ENCODE measurements around the gene RANBP1.
"Not testable (repeated sequence)": the region's sequence is repeated elsewhere in the genome, so short reads cannot be mapped to it uniquely, and the experiment has no call there.

Gene RANBP1

GRCh38 chr22:20155330-20156041 is 39.6 kb downstream of the RANBP1 start:
- no peak for DNase-seq

GRCh38 chr22:20156042-20156389 is 40.1 kb downstream of the RANBP1 start:
- DNase-seq: no peak

- DNase-seq: peak; percentile 88
Observed at GRCh38 chr22:20156611-20157429, 40.9 kb downstream of the RANBP1 start.

- no peak for DNase-seq
Observed at GRCh38 chr22:20157430-20158183, 41.7 kb downstream of the RANBP1 start.

- DNase-seq: no peak
Observed at GRCh38 chr22:20158391-20159036, 42.6 kb downstream of the RANBP1 start.

GRCh38 chr22:20159076-20159475 is 43.2 kb downstream of the RANBP1 start:
- DNase-seq: no peak

GRCh38 chr22:20159531-20159930 is 43.6 kb downstream of the RANBP1 start:
- DNase-seq: not testable (repeated sequence)

GRCh38 chr22:20160041-20160440 is 44.1 kb downstream of the RANBP1 start:
- no peak for DNase-seq

GRCh38 chr22:20164863-20165262 is 49.0 kb downstream of the RANBP1 start:
- DNase-seq: no peak

GRCh38 chr22:20165421-20165820 is 49.5 kb downstream of the RANBP1 start:
- no peak for DNase-seq

- no peak for DNase-seq
Observed at GRCh38 chr22:20165913-20166312, 50.0 kb downstream of the RANBP1 start.

GRCh38 chr22:20166703-20167102 is 50.8 kb downstream of the RANBP1 start:
- no peak for DNase-seq

- no peak for DNase-seq
Observed at GRCh38 chr22:20167643-20168322, 51.9 kb downstream of the RANBP1 start.

GRCh38 chr22:20169253-20169822 is 53.4 kb downstream of the RANBP1 start:
- DNase-seq: no peak

- DNase-seq: no peak
Observed at GRCh38 chr22:20170170-20170569, 54.3 kb downstream of the RANBP1 start.

GRCh38 chr22:20171288-20172140 is 55.6 kb downstream of the RANBP1 start:
- DNase-seq: no peak

GRCh38 chr22:20172141-20172613 is 56.3 kb downstream of the RANBP1 start:
- DNase-seq: no peak

GRCh38 chr22:20173246-20173645 is 57.3 kb downstream of the RANBP1 start:
- DNase-seq: no peak

- no peak for DNase-seq
Observed at GRCh38 chr22:20173772-20174171, 57.9 kb downstream of the RANBP1 start.

GRCh38 chr22:20174785-20175596 is 59.1 kb downstream of the RANBP1 start:
- no peak for DNase-seq
